OCI-LY7 (cell line): ENCODE measurements around the gene DCTD. TPM values are rescaled to one million over a fixed set of nuclear protein-coding genes. Genes with fewer than 3 reads are reported as not detected.

Source experiments
- BruUV-seq: library from RNA; stranded (reverse); fragments of 400-500 nt; replicated peaks from 2 replicates; lab custom pipeline; 2021; lab: Mats Ljungman, UMichigan
- CTCF ChIA-PET: fragments of 300-600 bp; sonication (Branson Sonifier 250); formaldehyde crosslinking; loops from one replicate; lab custom pipeline; 2022; ENCODE audit warnings: antibody characterized with exemption; ENCODE audit not compliant: unreplicated experiment; lab: Charles Lee
- POLR2A ChIA-PET: fragments of 300-600 bp; sonication (Branson Sonifier 250); formaldehyde crosslinking; loops from one replicate; lab custom pipeline; 2022; ENCODE audit warnings: antibody characterized with exemption; lab: Charles Lee
- DNase-seq: peaks from one replicate; pipeline ENCODE4 v3.0.0-alpha.2; 2015; ENCODE audit warnings: low spot score
- H2AFZ ChIP-seq: fragments of 200-600 bp; sonication (generic), shearing (Covaris generic); 2 replicates; pipeline ENCODE4 v1.6.1; 2014; ENCODE audit warnings: mild to moderate bottlenecking, antibody characterized with exemption, low read length, moderate library complexity
- H3K27ac ChIP-seq: fragments of 200-600 bp; sonication (generic); 2 replicates; pipeline ENCODE4 v1.5.1; 2014; ENCODE audit warnings: mixed run types, low read depth, mild to moderate bottlenecking, moderate library complexity, low read length, inconsistent platforms; ENCODE audit not compliant: poor library complexity, severe bottlenecking
- H3K36me3 ChIP-seq: fragments of 200-600 bp; sonication (generic); 2 replicates; pipeline ENCODE4 v1.6.1; 2014; ENCODE audit warnings: mild to moderate bottlenecking, antibody characterized with exemption, low read length, moderate library complexity, mixed read lengths; ENCODE audit not compliant: insufficient read depth
- H3K4me1 ChIP-seq: fragments of 200-600 bp; sonication (generic); 2 replicates; pipeline ENCODE4 v1.5.1; 2014; ENCODE audit warnings: mild to moderate bottlenecking, low read length; ENCODE audit not compliant: insufficient read depth, poor library complexity, severe bottlenecking
- H3K4me2 ChIP-seq: fragments of 200-600 bp; sonication (generic); 2 replicates; pipeline ENCODE4 v1.6.1; 2014; ENCODE audit warnings: mild to moderate bottlenecking, low read length
- H3K4me3 ChIP-seq: fragments of 200-600 bp; sonication (generic); 2 replicates; pipeline ENCODE4 v1.5.1; 2014; ENCODE audit warnings: mild to moderate bottlenecking, low read depth, low read length; ENCODE audit not compliant: poor library complexity, severe bottlenecking
- H3K79me2 ChIP-seq: fragments of 200-600 bp; sonication (generic); 2 replicates; pipeline ENCODE4 v1.6.1; 2016; ENCODE audit warnings: low read depth, mild to moderate bottlenecking, low read length, moderate library complexity, mixed read lengths; ENCODE audit not compliant: insufficient read depth
- H3K9me2 ChIP-seq: fragments of 200-600 bp; sonication (generic); 2 replicates; pipeline ENCODE4 v1.6.1; 2016; ENCODE audit warnings: mild to moderate bottlenecking, low read length, mixed read lengths; ENCODE audit not compliant: insufficient read depth
- H3K9me3 ChIP-seq: fragments of 200-600 bp; sonication (generic); 2 replicates; pipeline ENCODE4 v1.6.1; 2014; ENCODE audit warnings: mild to moderate bottlenecking, mixed run types, low read length, mixed read lengths
- H4K20me1 ChIP-seq: fragments of 200-600 bp; sonication (generic); 2 replicates; pipeline ENCODE4 v1.6.1; 2014; ENCODE audit warnings: mild to moderate bottlenecking, antibody characterized with exemption, low read length, moderate library complexity, mixed read lengths; ENCODE audit not compliant: insufficient read depth
- EZH2phosphoT487 ChIP-seq: fragments of 200-600 bp; sonication (generic); IDR thresholded peaks from 2 replicates; pipeline ENCODE4 v1.6.1; 2018; ENCODE audit warnings: low read depth, borderline replicate concordance, mild to moderate bottlenecking, mixed run types, antibody characterized with exemption, low read length, moderate library complexity, mixed read lengths
- intact Hi-C: fragments of 100-400 bp; cut with micrococcal nuclease; formaldehyde crosslinking; loops from one replicate; pipeline ENCODE4 v1.10.0; 2022; ENCODE audit not compliant: unreplicated experiment
- total RNA-seq, 2 experiments: library from RNA; depleted of rRNA in 1 of 2; stranded (reverse); fragments of >200 nt in 1 of 2; shearing (Covaris generic) in 1 of 2; gene quantifications; 2 replicates each; pipeline ENCODE4 v1.2.3, GENCODE V29; 2014 to 2022
- TF ChIP-seq, protein P1 (sequence below): fragments of 200-600 bp; sonication (generic); conservative IDR thresholded peaks from 2 replicates; pipeline ENCODE4 v1.5.1; 2014; ENCODE audit warnings: mild to moderate bottlenecking, antibody characterized with exemption, low read length, moderate library complexity, mixed read lengths

Gene DCTD
- total RNA-seq, 2 experiments from 2014 or later: 37.8 to 81.9 TPM

DNA sequence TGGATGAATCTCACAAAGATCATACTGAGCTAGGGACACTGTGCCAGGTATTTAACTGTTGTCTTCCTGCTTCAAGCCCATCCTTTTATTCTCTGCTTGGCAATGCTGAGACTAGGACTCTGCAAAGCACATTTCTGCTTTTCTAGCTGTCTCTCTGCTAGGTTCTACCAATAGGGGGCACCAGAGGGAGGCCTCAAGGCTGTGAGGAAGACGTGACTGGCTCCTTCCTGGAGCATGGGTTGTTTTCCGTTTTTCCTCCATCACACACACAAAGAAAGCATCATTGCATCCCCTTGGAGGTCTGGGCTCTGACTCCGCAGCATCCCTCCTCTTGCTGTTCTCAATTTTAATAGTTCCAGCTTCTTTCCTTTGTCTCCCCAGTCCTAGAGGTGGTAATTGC is 10.9 kb upstream of the DCTD start:
- no peaks in the 10 kb centered on the region for H3K9me3 ChIP-seq
- H3K4me3 ChIP-seq: no peak overlapping the region
- no peak overlapping the region for H3K4me2 ChIP-seq
- no TSS peak for BruUV-seq
- no peak overlapping the region for H3K27ac ChIP-seq
- CTCF ChIA-PET: no interaction called here
- intact Hi-C loops: no loop called here
- H3K79me2 ChIP-seq: no peaks in the 10 kb centered on the region
- TF ChIP-seq, protein P1, sequence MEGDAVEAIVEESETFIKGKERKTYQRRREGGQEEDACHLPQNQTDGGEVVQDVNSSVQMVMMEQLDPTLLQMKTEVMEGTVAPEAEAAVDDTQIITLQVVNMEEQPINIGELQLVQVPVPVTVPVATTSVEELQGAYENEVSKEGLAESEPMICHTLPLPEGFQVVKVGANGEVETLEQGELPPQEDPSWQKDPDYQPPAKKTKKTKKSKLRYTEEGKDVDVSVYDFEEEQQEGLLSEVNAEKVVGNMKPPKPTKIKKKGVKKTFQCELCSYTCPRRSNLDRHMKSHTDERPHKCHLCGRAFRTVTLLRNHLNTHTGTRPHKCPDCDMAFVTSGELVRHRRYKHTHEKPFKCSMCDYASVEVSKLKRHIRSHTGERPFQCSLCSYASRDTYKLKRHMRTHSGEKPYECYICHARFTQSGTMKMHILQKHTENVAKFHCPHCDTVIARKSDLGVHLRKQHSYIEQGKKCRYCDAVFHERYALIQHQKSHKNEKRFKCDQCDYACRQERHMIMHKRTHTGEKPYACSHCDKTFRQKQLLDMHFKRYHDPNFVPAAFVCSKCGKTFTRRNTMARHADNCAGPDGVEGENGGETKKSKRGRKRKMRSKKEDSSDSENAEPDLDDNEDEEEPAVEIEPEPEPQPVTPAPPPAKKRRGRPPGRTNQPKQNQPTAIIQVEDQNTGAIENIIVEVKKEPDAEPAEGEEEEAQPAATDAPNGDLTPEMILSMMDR: peak; percentile 56
- no peak for TF ChIP-seq EZH2phosphoT487
- no peaks in the 10 kb centered on the region for H3K36me3 ChIP-seq
- no peaks in the 10 kb centered on the region for H3K4me1 ChIP-seq
- POLR2A ChIA-PET: no interaction called here
- no peaks in the 10 kb centered on the region for H4K20me1 ChIP-seq
- DNase-seq: no peak
- H3K9me2 ChIP-seq: no peaks in the 10 kb centered on the region
- no peak overlapping the region for H2AFZ ChIP-seq

DNA sequence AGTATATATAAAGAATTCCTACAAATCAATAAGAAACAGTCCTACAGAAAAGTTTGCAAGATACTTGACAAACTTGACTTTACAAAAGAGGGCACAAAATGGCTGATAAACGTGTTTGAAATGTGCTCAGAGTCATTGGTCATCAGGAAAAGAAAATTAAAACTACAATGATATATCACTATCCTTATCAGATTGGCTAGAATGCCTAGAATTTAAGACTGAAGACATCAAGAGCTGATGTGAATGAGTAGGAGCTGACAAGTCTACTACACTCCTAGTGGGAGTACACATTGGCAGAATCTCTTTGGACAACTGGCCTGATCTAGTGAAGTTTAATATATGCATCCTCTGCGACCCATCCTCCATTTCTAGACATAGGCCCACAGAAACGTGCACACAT is 10.3 kb upstream of the DCTD start:
- no peak overlapping the region for H3K4me2 ChIP-seq
- H3K9me2 ChIP-seq: no peaks in the 10 kb centered on the region
- no TSS peak for BruUV-seq
- H3K4me3 ChIP-seq: no peak overlapping the region
- TF ChIP-seq, protein P1: no peak
- TF ChIP-seq EZH2phosphoT487: no peak
- intact Hi-C loops: no loop called here
- CTCF ChIA-PET: no interaction called here
- no peaks in the 10 kb centered on the region for H3K36me3 ChIP-seq
- H3K79me2 ChIP-seq: no peaks in the 10 kb centered on the region
- H4K20me1 ChIP-seq: no peaks in the 10 kb centered on the region
- no peak overlapping the region for H3K27ac ChIP-seq
- POLR2A ChIA-PET: interaction anchor here (0.6 to 0.9 kb wide), 2 partner anchors 246 to 461 kb away, joined by 3 read pairs; no protein-coding TSS in a partner anchor
- no peaks in the 10 kb centered on the region for H3K4me1 ChIP-seq
- no peak overlapping the region for H2AFZ ChIP-seq
- H3K9me3 ChIP-seq: no peaks in the 10 kb centered on the region
- no peak for DNase-seq

DNA sequence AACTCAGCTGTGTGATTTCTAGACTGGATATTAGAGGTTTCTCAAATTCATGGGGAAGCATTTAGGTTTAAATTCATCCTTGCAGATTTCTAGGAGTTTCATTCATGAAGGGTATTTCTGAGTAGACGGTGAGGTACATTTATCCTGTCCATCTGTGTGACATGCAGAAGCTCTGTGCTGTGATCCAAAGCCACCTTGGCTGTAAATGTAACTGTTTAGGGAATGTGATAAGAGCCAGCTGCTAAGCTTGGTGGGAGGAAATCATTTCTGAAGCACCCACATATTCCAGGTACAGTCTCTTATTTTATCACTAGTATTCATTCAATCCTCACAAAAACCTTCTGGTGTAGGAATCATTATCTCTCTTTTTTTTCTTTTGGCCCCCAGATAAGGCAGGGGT is 8.7 kb upstream of the DCTD start:
- Histone ChIP-seq H3K4me3 (no peak overlapping the region), H4K20me1 (no peaks in the 10 kb centered on the region), H3K79me2 (no peaks in the 10 kb centered on the region), H3K27ac (no peak overlapping the region), H2AFZ (no peak overlapping the region), H3K4me1 (no peaks in the 10 kb centered on the region), H3K36me3 (no peaks in the 10 kb centered on the region), H3K9me2 (no peaks in the 10 kb centered on the region), H3K9me3 (no peaks in the 10 kb centered on the region), H3K4me2 (no peak overlapping the region)
- no peak for DNase-seq
- BruUV-seq: no TSS peak
- intact Hi-C loops: loop anchor here (1.0 kb wide), 2 partner anchors 117 to 448 kb away; no protein-coding TSS in a partner anchor
- TF ChIP-seq, protein P1: no peak
- no peak for TF ChIP-seq EZH2phosphoT487
- ChIA-PET CTCF (interaction anchor here (1.1 kb wide), 1 partner anchor 13 kb away, joined by 3 read pairs; no protein-coding TSS in a partner anchor), POLR2A (interaction anchor here (0.7 kb wide), 2 partner anchors 443 to 1496 kb away, joined by 3 read pairs; no protein-coding TSS in a partner anchor)
